Karpas-422 (cell line): ENCODE measurements around the gene F12. TPM values are rescaled to one million over a fixed set of nuclear protein-coding genes. Genes with fewer than 3 reads are reported as not detected.

Source experiments
- total RNA-seq: library from RNA; depleted of rRNA; stranded (reverse); fragments of >200 nt; shearing (Covaris generic); gene quantifications from 2 replicates; pipeline ENCODE4 v1.2.3, GENCODE V29; 2014; ENCODE audit warnings: low replicate concordance; rRNA removed

F12 gene
- total RNA-seq, 1 experiment from 2014 or later = 6.5 TPM

Other genes starting within 250 kb of the F12 start
- 11.4 and 30.2 TPM in 2 replicates for gene RAB24, start 105.8 kb downstream of the F12 start, total RNA-seq
- gene PRELID1, start 105.8 kb downstream of the F12 start, total RNA-seq = 112 and 189 TPM in 2 replicates
- gene MXD3, start 97.7 kb downstream of the F12 start, total RNA-seq = 12.6 and 18.3 TPM in 2 replicates
- gene LMAN2, start 57.9 kb downstream of the F12 start, total RNA-seq = 116 and 256 TPM in 2 replicates
- 22.6 and 70.8 TPM in 2 replicates for gene RGS14, start 51.6 kb downstream of the F12 start, total RNA-seq
- gene SLC34A1, start 25.1 kb downstream of the F12 start, total RNA-seq = not detected in 2 replicates
- not detected in 2 replicates for gene PFN3, start 8.9 kb downstream of the F12 start, total RNA-seq
- gene GRK6, start 17.1 kb upstream of the F12 start, total RNA-seq = 45.5 and 79.1 TPM in 2 replicates
- gene PRR7, start 37.2 kb upstream of the F12 start, total RNA-seq = 26.8 and 59.4 TPM in 2 replicates
- 29.1 and 72.7 TPM in 2 replicates for gene DBN1, start 64.1 kb upstream of the F12 start, total RNA-seq
- gene PDLIM7, start 88.0 kb upstream of the F12 start, total RNA-seq = 53.6 and 138 TPM in 2 replicates
- gene DOK3, start 100.3 kb upstream of the F12 start, total RNA-seq = 138 and 188 TPM in 2 replicates
- 104 and 195 TPM in 2 replicates for gene DDX41, start 107.4 kb upstream of the F12 start, total RNA-seq
- 48.3 and 59.6 TPM in 2 replicates for gene FAM193B, start 145.0 kb upstream of the F12 start, total RNA-seq
- gene TMED9, start 182.6 kb upstream of the F12 start, total RNA-seq = 33.2 and 69.3 TPM in 2 replicates
- 24.8 and 42.2 TPM in 2 replicates for gene B4GALT7, start 190.6 kb upstream of the F12 start, total RNA-seq